NCI-H1105 treated with DMSO at 0.1 percent for 48 hours (cell line): ENCODE measurements around the gene TNNT2.

Experiments used
- DNase-seq: peaks from one replicate; lab custom pipeline; 2025; lab: John Stamatoyannopoulos, UW

TNNT2 gene

GRCh38 chr1:201376464-201377374 is 761 bp downstream of the TNNT2 start:
- no peak for DNase-seq

GRCh38 chr1:201376107-201376463 is 1.4 kb downstream of the TNNT2 start:
- DNase-seq = no peak

GRCh38 chr1:201375169-201375568 is 2.3 kb downstream of the TNNT2 start:
- no peak for DNase-seq

- DNase-seq = peak; percentile 39
Observed at GRCh38 chr1:201374364-201374763, 3.1 kb downstream of the TNNT2 start.

GRCh38 chr1:201371792-201372191 is 5.7 kb downstream of the TNNT2 start:
- no peak for DNase-seq

GRCh38 chr1:201371276-201371675 is 6.2 kb downstream of the TNNT2 start:
- no peak for DNase-seq

- DNase-seq = no peak
Observed at GRCh38 chr1:201370500-201370899, 7.0 kb downstream of the TNNT2 start.

GRCh38 chr1:201369209-201369608 is 8.3 kb downstream of the TNNT2 start:
- no peak for DNase-seq

GRCh38 chr1:201366696-201367095 is 10.8 kb downstream of the TNNT2 start:
- DNase-seq = no peak

- DNase-seq = no peak
Observed at GRCh38 chr1:201365251-201365650, 12.2 kb downstream of the TNNT2 start.

- no peak for DNase-seq
Observed at GRCh38 chr1:201364808-201365105, 12.7 kb downstream of the TNNT2 start.

GRCh38 chr1:201363467-201363866 is 14.0 kb downstream of the TNNT2 start:
- no peak for DNase-seq

GRCh38 chr1:201362906-201363305 is 14.6 kb downstream of the TNNT2 start:
- DNase-seq = no peak

- DNase-seq = peak; percentile 25
Observed at GRCh38 chr1:201361652-201362504, 15.6 kb downstream of the TNNT2 start.

- no peak for DNase-seq
Observed at GRCh38 chr1:201360901-201361651, 16.4 kb downstream of the TNNT2 start.

- no peak for DNase-seq
Observed at GRCh38 chr1:201360486-201360885, 17.0 kb downstream of the TNNT2 start.

- no peak for DNase-seq
Observed at GRCh38 chr1:201359873-201360210, 17.6 kb downstream of the TNNT2 start.

- DNase-seq = no peak
Observed at GRCh38 chr1:201359031-201359872, 18.2 kb downstream of the TNNT2 start.

GRCh38 chr1:201358596-201358995 is 18.9 kb downstream of the TNNT2 start:
- no peak for DNase-seq

- no peak for DNase-seq
Observed at GRCh38 chr1:201357636-201358348, 19.7 kb downstream of the TNNT2 start.

- DNase-seq = no peak
Observed at GRCh38 chr1:201357211-201357610, 20.3 kb downstream of the TNNT2 start.
